Esophagus (tissue), 2 donors: Measurements from ENCODE around the gene KIF3A. TPM values are rescaled to one million over a fixed set of nuclear protein-coding genes. Genes with fewer than 3 reads are reported as not detected.

Experiments used
- H3K27ac ChIP-seq, 2 donors: one replicate each; pipeline ENCODE4 v1.5.1; 2013; ENCODE audit warnings: low read depth in 2 of 2, mild to moderate bottlenecking in 2 of 2, inconsistent platforms in 1 of 2, low read length in 1 of 2, moderate library complexity in 1 of 2
- H3K27me3 ChIP-seq, 2 donors: one replicate each; pipeline ENCODE4 v1.6.1; 2013; ENCODE audit warnings: low read length in 2 of 2, control low read depth in 1 of 2, mild to moderate bottlenecking in 1 of 2; ENCODE audit not compliant: insufficient read depth in 2 of 2, control insufficient read depth in 1 of 2
- H3K36me3 ChIP-seq, 2 donors: one replicate each; pipeline ENCODE4 v1.6.1; 2013; ENCODE audit warnings: low read length in 1 of 2; ENCODE audit not compliant: control insufficient read depth in 2 of 2, insufficient read depth in 2 of 2
- H3K4me1 ChIP-seq, 2 donors: one replicate each; pipeline ENCODE4 v1.6.1; 2013; ENCODE audit warnings: low read length in 1 of 2; ENCODE audit not compliant: control insufficient read depth in 2 of 2, insufficient read depth in 2 of 2
- H3K4me3 ChIP-seq, 2 donors: one replicate each; pipeline ENCODE4 v1.5.1; 2013; ENCODE audit warnings: low read length in 2 of 2, mild to moderate bottlenecking in 2 of 2, low read depth in 1 of 2, moderate library complexity in 1 of 2
- H3K9me3 ChIP-seq, 2 donors: one replicate each; pipeline ENCODE4 v1.6.1; 2013; ENCODE audit warnings: mild to moderate bottlenecking in 2 of 2, low read depth in 1 of 2, low read length in 1 of 2, moderate library complexity in 1 of 2; ENCODE audit not compliant: control insufficient read depth in 2 of 2, insufficient read depth in 1 of 2
- WGBS, 2 donors: extraction: QIAGEN DNeasy Blood & Tissue Kit; methylation state at CpG; one replicate each; pipeline ENCODE4 v1.1.7; 2013; 5-methylcytosine and 5-hydroxymethylcytosine counted together
- polyA plus RNA-seq, 2 donors: library from polyadenylated mRNA; stranded (reverse); fragments of 200-250 nt; gene quantifications; one replicate each; pipeline ENCODE4 v1.2.3, GENCODE V29; 2013
- donor health status: healthy with polysubstance abuse.
- donor health status: Bipolar disorder and iron deficiency.

The KIF3A gene
- polyA plus RNA-seq, 2 donors: 2.0 to 2.4 TPM

- H3K27ac ChIP-seq: no peak overlapping the region
- 88 to 89% methylated on average over 10 of the region's 10 CpGs for WGBS, 2 donors
Measured at GRCh38 chr5:132667309-132667708, 70.0 kb downstream of the KIF3A start.

GRCh38 chr5:132666310-132667123 is 70.8 kb downstream of the KIF3A start:
- Histone ChIP-seq H3K4me1 (no peaks in the 10 kb centered on the region), H3K9me3 (no peaks in the 10 kb centered on the region), H3K27ac (no peak overlapping the region), H3K36me3 (no peaks in the 10 kb centered on the region), H3K27me3 (no peaks in the 10 kb centered on the region), H3K4me3 (no peak overlapping the region)
- 88 to 89% methylated on average over 16 of the region's 16 CpGs for WGBS, 2 donors

More at GRCh38 chr5:132667309-132667708, 70.0 kb downstream of the KIF3A start:
- Histone ChIP-seq H3K36me3 (no peaks in the 10 kb centered on the region), H3K4me3 (no peak overlapping the region), H3K4me1 (no peaks in the 10 kb centered on the region), H3K9me3 (no peaks in the 10 kb centered on the region), H3K27me3 (no peaks in the 10 kb centered on the region)

GRCh38 chr5:132665574-132666080 is 71.7 kb downstream of the KIF3A start:
- H3K4me1 ChIP-seq: no peaks in the 10 kb centered on the region
- WGBS, 2 donors: 85 to 90% methylated on average over 21 of the region's 21 CpGs
- H3K4me3 ChIP-seq: no peak overlapping the region
- no peaks in the 10 kb centered on the region for H3K36me3 ChIP-seq
- H3K9me3 ChIP-seq: no peaks in the 10 kb centered on the region
- H3K27me3 ChIP-seq: no peaks in the 10 kb centered on the region
- H3K27ac ChIP-seq: no peak overlapping the region

GRCh38 chr5:132664696-132665209 is 72.6 kb downstream of the KIF3A start:
- Histone ChIP-seq H3K4me3 (no peak overlapping the region), H3K27ac (no peak overlapping the region), H3K36me3 (no peaks in the 10 kb centered on the region), H3K9me3 (no peaks in the 10 kb centered on the region), H3K27me3 (no peaks in the 10 kb centered on the region), H3K4me1 (no peaks in the 10 kb centered on the region)
- 97 to 98% methylated on average over 9 of the region's 9 CpGs for WGBS, 2 donors

GRCh38 chr5:132663771-132664695 is 73.3 kb downstream of the KIF3A start:
- WGBS, 2 donors: 81 to 88% methylated on average over 13 of the region's 13 CpGs
- Histone ChIP-seq H3K9me3 (no peaks in the 10 kb centered on the region), H3K36me3 (no peaks in the 10 kb centered on the region), H3K27me3 (no peaks in the 10 kb centered on the region), H3K4me1 (no peaks in the 10 kb centered on the region), H3K4me3 (no peak overlapping the region), H3K27ac (no peak overlapping the region)

- Histone ChIP-seq H3K9me3 (no peaks in the 10 kb centered on the region), H3K27me3 (no peaks in the 10 kb centered on the region), H3K4me1 (no peaks in the 10 kb centered on the region), H3K36me3 (no peaks in the 10 kb centered on the region), H3K4me3 (no peak overlapping the region), H3K27ac (no peak overlapping the region)
- WGBS, 2 donors: 73 to 79% methylated on average over 25 of the region's 25 CpGs
Measured at GRCh38 chr5:132662925-132663770, 74.2 kb downstream of the KIF3A start.

- Histone ChIP-seq H3K36me3 (no peaks in the 10 kb centered on the region), H3K9me3 (no peaks in the 10 kb centered on the region), H3K4me1 (no peaks in the 10 kb centered on the region), H3K27ac (no peak overlapping the region), H3K4me3 (no peak overlapping the region), H3K27me3 (no peaks in the 10 kb centered on the region)
- 95 to 96% methylated on average over 9 of the region's 9 CpGs for WGBS, 2 donors
Measured at GRCh38 chr5:132662004-132662401, 75.3 kb downstream of the KIF3A start.

GRCh38 chr5:132661231-132662003 is 75.9 kb downstream of the KIF3A start:
- no peak overlapping the region for H3K27ac ChIP-seq
- H3K27me3 ChIP-seq: peaks cover 0 to 4% of the 10 kb centered on the region in 2 donors
- H3K36me3 ChIP-seq: no peaks in the 10 kb centered on the region
- WGBS, 2 donors: 82 to 83% methylated on average over 12 of the region's 12 CpGs
- H3K9me3 ChIP-seq: no peaks in the 10 kb centered on the region
- H3K4me3 ChIP-seq: no peak overlapping the region
- peaks cover 0 to 1% of the 10 kb centered on the region in 2 donors for H3K4me1 ChIP-seq
